Fibroblast of pulmonary artery (primary cell): ENCODE results near the gene AGFG1.

Experiments used
- DNase-seq: peaks from one replicate; pipeline ENCODE4 v3.0.0-alpha.2; 2010; ENCODE audit warnings: low read depth
- H3K4me3 ChIP-seq: replicated peaks from 2 replicates; pipeline ENCODE4 v1.5.1; 2011; ENCODE audit warnings: low read depth, mild to moderate bottlenecking, control low read depth, low read length, moderate library complexity
- CTCF ChIP-seq: IDR thresholded peaks from 2 replicates; pipeline ENCODE4 v1.5.1; 2011; ENCODE audit warnings: mild to moderate bottlenecking, control low read depth, low read length, inconsistent platforms; ENCODE audit errors: missing control alignments

Gene AGFG1

GRCh38 chr2:227608561-227609338 lies 136.8 kb downstream of the AGFG1 start:
- H3K4me3 ChIP-seq, result no peak overlapping the region
- DNase-seq, result no peak
- TF ChIP-seq CTCF, result no peak

- no peak overlapping the region for H3K4me3 ChIP-seq
- TF ChIP-seq CTCF, result no peak
- DNase-seq, result no peak
Observed at GRCh38 chr2:227610123-227610522, 138.2 kb downstream of the AGFG1 start.
